Metanephros (tissue), 1 donor: ENCODE measurements around the gene SIX5. TPM values are rescaled to one million over a fixed set of nuclear protein-coding genes. Genes with fewer than 3 reads are reported as not detected.

Experiments used
- total RNA-seq: library from RNA; depleted of rRNA; stranded (reverse); fragments of >200 nt; gene quantifications from one replicate; pipeline ENCODE4 v1.2.3, GENCODE V29; 2014

Gene SIX5
- total RNA-seq, result 24.2 TPM

DNA sequence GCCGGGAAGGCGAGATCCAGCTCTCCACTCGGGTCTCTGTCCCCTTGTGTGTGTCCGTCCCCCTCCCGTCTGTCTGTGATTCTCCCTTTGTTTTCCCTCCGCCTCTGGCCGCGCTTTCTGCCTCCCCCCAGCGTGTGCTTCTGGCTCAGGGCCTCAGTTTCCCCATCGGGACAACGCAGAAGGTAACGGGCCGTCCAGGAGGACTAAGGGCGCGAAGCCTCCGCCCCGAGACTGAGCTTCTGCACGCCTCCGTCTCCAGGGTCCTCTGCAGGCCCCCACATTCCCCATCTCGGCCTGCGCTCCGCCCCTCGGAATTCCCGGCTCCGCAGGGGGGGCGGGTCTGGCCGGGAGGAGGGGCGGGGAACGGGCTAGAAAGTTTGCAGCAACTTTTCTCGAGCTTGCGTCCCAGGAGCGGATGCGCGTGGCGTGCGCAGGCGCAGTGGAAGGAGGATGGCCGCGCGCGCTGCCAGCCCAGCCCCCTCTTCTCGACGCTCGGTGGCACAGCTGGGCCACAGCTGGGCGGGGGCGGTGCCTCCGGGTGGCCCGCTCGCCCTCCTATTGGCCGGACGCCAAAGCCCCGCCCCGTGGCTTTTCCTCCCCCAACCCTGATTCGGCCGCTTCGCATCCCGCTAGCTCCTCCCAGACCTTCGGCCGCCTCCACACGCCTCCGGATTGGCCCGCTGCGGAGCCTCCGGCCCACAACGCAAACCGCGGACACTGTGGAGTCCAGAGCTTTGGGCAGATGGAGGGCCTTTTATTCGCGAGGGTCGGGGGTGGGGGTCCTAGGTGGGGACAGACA lies at the start of gene SIX5:
TSS of gene SIX5 (minus strand) at position 269 of the 799 bp plus-strand sequence. CDS start 408 bp downstream, outside the sequence.

DNA sequence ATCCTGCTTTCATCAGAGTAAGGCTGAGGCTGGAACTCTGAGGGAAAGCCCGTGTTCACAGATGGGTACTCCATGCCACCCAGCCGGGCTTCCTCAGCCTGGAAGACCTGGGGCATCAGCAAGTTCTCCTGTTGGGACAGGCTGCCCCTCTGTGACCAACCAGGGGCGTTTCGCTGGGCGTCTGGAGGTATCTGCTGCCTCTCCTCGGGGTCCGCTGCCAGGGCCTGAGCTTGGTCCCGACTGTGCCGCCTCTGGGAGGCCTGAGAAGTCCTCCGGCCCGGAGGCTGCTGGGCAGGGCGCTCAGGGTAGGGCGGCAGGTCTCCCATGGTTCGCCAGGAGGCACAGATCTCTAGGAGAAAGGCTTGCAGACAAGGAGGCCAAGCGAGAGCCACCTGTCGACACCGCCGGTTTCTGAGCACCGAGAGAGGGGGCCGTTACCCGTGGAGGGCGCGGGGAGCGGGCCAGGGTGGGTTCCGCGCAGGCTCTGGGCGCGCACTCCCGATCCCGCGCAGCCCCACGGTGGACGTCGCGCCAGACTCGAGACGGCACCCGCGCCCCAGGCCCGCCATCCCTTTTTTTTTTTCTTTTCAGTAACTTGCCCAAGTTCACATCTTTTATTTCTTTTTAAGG lies 45.9 kb upstream of the SIX5 start, which contains the start of gene RSPH6A:
TSS of gene RSPH6A (minus strand) at position 458 of the 630 bp plus-strand sequence. CDS start at position 326, 132 bp downstream.

DNA sequence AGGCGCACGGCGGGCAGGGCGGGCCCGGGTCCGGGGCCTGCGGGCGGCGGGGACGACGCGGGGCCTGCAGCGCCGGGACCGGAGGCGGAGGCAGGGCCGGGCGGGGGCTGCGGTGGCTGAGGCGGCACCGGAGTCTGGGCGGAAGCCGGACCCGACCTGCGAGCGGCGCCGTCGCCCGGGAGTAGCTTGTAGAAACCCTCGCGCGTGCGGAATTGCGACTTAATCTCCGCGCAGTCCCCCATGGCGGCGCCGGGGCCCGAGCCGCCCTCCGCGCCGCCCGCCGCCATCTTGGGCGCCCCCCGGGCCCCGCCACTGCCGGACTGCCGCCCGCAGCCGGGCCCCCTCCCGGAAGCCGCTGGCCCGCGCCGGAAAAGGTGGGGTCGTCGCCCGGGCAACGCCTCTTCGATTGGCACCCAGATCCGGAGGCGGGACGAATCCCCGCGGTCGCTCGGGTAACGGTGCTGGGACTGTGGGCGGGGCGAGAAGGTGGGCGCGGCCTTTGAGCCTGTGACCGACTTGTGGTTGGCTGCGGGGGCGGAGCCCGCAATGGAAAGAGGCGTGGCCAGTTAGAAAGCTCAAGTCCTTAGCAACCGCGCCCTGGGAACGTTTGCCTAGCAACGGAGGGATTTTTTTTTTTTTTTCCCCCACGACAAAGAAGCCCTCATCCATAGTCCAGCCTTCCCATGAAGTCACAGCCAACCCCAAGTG lies 23.6 kb upstream of the SIX5 start, which contains the start of gene DMWD:
TSS of gene DMWD (minus strand) at position 376 of the 708 bp plus-strand sequence. CDS start at position 287, 89 bp downstream.

DNA sequence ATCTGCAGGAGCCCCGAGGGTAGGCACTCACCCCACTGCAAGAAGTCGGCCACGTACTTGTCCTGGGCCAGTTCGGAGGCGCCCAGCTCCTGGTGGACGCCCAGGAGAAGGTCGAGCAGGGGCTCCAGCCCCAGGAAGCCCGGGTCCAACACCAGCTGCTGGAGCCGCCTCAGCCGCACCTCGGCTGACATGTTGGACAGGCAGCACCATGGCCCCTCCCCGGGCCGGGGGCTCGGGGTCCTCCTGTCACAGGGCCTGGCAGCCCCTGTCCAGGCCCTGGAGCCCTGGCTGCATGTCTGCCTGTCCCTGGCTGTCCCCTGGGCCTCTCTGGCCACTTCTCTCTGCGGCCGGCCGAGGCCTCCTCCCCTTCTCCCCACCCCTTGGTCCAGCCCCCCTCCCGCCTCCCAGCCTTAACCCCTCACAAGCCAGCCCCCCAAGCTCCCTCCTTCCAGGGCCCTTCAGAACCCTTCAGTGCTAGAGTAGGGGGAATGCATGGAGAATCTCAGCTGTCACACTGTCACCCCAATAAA lies 13.2 kb upstream of the SIX5 start, which contains the start of gene DMPK:
TSS of gene DMPK (minus strand) at position 329 of the 530 bp plus-strand sequence. CDS start at position 191, 138 bp downstream.

DNA sequence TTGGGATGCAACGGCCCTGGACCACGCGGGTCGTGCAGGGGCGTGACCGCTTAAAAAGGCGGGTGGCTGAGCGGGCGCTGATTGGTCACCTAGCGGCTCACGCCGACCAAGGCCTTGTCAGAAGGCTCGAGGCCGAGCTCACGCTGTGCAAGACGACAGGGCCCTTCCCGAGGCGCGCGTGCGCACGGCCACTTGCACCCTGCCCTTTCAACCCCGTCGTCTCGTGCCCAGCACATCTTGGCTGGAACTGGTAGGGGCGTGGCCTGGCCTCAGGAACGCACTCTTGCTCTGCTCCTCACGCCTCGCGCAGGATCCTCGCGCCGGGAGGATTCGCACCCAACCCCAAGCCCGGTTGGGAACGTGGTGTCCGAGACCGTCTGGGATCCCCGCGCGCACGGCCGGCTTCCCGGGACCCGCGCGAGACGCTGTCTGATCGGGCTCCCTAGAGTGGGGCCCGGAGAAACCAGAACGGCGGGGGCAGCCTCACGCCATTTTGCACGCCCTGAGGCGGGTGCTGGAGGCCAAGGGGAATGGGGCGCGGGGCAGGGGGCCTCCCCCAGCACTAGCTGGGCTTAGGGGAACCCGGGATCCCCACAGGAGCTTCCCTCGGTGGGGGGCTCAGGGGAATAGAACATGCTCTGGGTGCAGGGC lies 35.8 kb downstream of the SIX5 start, which contains the start of gene MEIOSIN:
TSS of gene MEIOSIN (plus strand) at position 280 of the 651 bp plus-strand sequence. CDS start 1,938 bp downstream, outside the sequence.

DNA sequence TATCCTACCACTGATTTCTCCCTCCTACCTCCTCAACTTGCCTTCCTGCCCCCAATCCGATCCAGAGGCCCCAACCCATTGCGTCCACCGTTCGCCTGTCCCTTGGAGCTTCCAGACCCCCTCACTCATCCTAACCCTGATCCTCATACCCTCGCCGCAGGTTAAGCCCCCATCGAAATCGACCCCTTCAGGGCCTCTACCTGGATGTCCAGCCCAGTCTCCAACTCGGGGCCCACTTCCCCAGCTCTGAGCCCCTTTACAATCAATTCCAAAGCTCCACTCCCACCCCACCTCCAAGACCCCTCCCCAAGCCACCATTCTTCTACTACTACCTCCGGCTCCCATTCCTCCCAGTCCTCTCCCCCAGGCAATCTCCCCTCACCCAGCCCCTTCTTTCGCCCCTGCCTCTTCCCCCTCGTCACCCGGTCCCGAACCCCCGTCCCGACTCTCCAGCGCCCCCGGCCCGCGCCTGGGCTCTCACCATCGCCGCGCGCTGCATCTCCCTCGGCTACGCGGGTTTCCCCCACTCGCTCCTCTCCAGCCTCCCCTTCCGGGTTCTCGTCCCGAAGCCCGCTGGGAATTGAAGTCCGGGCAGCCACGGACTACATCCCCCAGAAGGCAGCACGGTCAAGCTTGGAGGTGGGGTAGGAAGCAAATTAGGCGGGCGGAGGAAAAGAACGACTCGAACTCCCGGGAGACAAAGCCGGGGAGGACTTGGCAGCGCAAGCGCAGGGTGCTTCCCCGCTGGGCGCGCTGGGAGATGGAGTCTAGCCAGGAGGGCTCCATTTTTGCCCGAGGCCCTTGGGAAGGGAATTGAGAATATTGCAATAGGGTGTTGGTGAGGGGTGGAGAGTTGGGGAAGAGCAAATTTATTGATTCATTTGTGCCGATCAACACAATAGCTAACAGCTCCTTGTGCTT lies 38.4 kb downstream of the SIX5 start, which contains the start of gene FBXO46:
TSS of gene FBXO46 (minus strand) at position 529 of the 921 bp plus-strand sequence. CDS start 17,401 bp downstream, outside the sequence.

Other genes starting within 250 kb of the SIX5 start
- gene OPA3, start 184.4 kb downstream of the SIX5 start, total RNA-seq, result 8.1 TPM
- gene GPR4, start 167.0 kb downstream of the SIX5 start, total RNA-seq, result 1.8 TPM
- gene EML2, start 129.9 kb downstream of the SIX5 start, total RNA-seq, result 26.5 TPM
- gene GIPR, start 101.0 kb downstream of the SIX5 start, total RNA-seq, result 4.1 TPM
- gene SNRPD2, start 77.3 kb downstream of the SIX5 start, total RNA-seq, result 271 TPM
- gene QPCTL, start 76.6 kb downstream of the SIX5 start, total RNA-seq, result 6.9 TPM
- 13.3 TPM for gene FBXO46, start 38.4 kb downstream of the SIX5 start, total RNA-seq
- gene MEIOSIN, start 35.8 kb downstream of the SIX5 start, total RNA-seq, result not detected
- gene DMPK, start 13.2 kb upstream of the SIX5 start, total RNA-seq, result 53.2 TPM
- gene DMWD, start 23.6 kb upstream of the SIX5 start, total RNA-seq, result 54.0 TPM
- 0.18 TPM for gene RSPH6A, start 46.1 kb upstream of the SIX5 start, total RNA-seq
- 43.7 TPM for gene SYMPK, start 93.9 kb upstream of the SIX5 start, total RNA-seq
- gene FOXA3, start 95.1 kb upstream of the SIX5 start, total RNA-seq, result 1.3 TPM
- 42.9 TPM for gene IRF2BP1, start 116.9 kb upstream of the SIX5 start, total RNA-seq
- gene MYPOP, start 133.4 kb upstream of the SIX5 start, total RNA-seq, result 3.8 TPM
- gene NANOS2, start 145.5 kb upstream of the SIX5 start, total RNA-seq, result not detected
- 2.7 TPM for gene NOVA2, start 204.6 kb upstream of the SIX5 start, total RNA-seq
- 12.9 TPM for gene CCDC61, start 226.2 kb upstream of the SIX5 start, total RNA-seq